Type B pancreatic cell (in vitro differentiated cells): ENCODE data around the gene PCDHGA2. TPM values are rescaled to one million over a fixed set of nuclear protein-coding genes. Genes with fewer than 3 reads are reported as not detected.
"Not testable (repeated sequence)": the region's sequence is repeated elsewhere in the genome, so short reads cannot be mapped to it uniquely, and the experiment has no call there.

Source experiments
- DNase-seq: peaks from one replicate; pipeline ENCODE4 v3.0.0; 2021; ENCODE audit warnings: mixed read lengths; ENCODE audit not compliant: unreplicated experiment; ENCODE audit errors: extremely low spot score
- H3K27ac Mint-ChIP-seq: 2 replicates; pipeline ENCODE4 v1.8.0; 2021; ENCODE audit warnings: mild to moderate bottlenecking, mixed read lengths
- H3K27me3 Mint-ChIP-seq: 2 replicates; pipeline ENCODE4 v1.8.0; 2021; ENCODE audit warnings: mixed read lengths
- H3K36me3 Mint-ChIP-seq: 2 replicates; pipeline ENCODE4 v1.8.0; 2021; ENCODE audit warnings: mixed read lengths
- H3K4me1 Mint-ChIP-seq: one replicate; pipeline ENCODE4 v1.8.0; 2021; ENCODE audit warnings: mixed read lengths; ENCODE audit not compliant: unreplicated experiment
- H3K4me3 Mint-ChIP-seq: 2 replicates; pipeline ENCODE4 v1.8.0; 2021; ENCODE audit warnings: mild to moderate bottlenecking, mixed read lengths
- H3K9me3 Mint-ChIP-seq: 2 replicates; pipeline ENCODE4 v1.8.0; 2021; ENCODE audit warnings: mixed read lengths
- total RNA-seq: library from RNA; stranded (reverse); gene quantifications from 2 replicates; pipeline ENCODE4 v1.2.1, GENCODE V29; 2021; ENCODE audit warnings: low replicate concordance
- TF ChIP-seq, protein P1 (sequence below): fragments of 200-600 bp; sonication (generic); conservative IDR thresholded peaks from 2 replicates; pipeline ENCODE4 v1.5.0; 2021; ENCODE audit warnings: antibody characterized with exemption, mild to moderate bottlenecking

The PCDHGA2 gene
- total RNA-seq, 1 donor from 2014 or later: 0.17 TPM

DNA sequence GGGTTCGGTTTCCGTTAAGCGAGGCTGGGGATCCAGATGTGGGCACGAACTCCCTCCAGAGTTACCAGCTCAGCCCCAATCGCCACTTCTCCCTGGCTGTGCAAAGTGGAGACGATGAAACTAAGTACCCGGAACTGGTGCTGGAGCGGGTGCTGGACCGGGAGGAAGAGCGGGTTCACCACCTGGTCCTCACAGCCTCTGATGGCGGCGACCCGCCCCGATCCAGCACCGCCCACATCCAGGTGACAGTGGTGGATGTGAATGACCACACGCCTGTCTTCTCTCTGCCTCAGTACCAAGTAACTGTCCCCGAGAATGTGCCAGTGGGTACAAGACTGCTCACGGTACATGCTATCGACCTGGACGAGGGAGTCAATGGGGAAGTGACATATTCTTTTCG, 44.8 kb downstream of the PCDHGA2 start:
- DNase-seq: no peak
- no peaks in the 10 kb centered on the region for H3K27me3 Mint-ChIP-seq
- H3K27ac Mint-ChIP-seq: no peak overlapping the region
- no peaks in the 10 kb centered on the region for H3K4me1 Mint-ChIP-seq
- TF ChIP-seq, protein P1, sequence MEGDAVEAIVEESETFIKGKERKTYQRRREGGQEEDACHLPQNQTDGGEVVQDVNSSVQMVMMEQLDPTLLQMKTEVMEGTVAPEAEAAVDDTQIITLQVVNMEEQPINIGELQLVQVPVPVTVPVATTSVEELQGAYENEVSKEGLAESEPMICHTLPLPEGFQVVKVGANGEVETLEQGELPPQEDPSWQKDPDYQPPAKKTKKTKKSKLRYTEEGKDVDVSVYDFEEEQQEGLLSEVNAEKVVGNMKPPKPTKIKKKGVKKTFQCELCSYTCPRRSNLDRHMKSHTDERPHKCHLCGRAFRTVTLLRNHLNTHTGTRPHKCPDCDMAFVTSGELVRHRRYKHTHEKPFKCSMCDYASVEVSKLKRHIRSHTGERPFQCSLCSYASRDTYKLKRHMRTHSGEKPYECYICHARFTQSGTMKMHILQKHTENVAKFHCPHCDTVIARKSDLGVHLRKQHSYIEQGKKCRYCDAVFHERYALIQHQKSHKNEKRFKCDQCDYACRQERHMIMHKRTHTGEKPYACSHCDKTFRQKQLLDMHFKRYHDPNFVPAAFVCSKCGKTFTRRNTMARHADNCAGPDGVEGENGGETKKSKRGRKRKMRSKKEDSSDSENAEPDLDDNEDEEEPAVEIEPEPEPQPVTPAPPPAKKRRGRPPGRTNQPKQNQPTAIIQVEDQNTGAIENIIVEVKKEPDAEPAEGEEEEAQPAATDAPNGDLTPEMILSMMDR: no peak
- no peaks in the 10 kb centered on the region for H3K9me3 Mint-ChIP-seq
- no peak overlapping the region for H3K4me3 Mint-ChIP-seq
- peaks cover 1% of the 10 kb centered on the region for H3K36me3 Mint-ChIP-seq

DNA sequence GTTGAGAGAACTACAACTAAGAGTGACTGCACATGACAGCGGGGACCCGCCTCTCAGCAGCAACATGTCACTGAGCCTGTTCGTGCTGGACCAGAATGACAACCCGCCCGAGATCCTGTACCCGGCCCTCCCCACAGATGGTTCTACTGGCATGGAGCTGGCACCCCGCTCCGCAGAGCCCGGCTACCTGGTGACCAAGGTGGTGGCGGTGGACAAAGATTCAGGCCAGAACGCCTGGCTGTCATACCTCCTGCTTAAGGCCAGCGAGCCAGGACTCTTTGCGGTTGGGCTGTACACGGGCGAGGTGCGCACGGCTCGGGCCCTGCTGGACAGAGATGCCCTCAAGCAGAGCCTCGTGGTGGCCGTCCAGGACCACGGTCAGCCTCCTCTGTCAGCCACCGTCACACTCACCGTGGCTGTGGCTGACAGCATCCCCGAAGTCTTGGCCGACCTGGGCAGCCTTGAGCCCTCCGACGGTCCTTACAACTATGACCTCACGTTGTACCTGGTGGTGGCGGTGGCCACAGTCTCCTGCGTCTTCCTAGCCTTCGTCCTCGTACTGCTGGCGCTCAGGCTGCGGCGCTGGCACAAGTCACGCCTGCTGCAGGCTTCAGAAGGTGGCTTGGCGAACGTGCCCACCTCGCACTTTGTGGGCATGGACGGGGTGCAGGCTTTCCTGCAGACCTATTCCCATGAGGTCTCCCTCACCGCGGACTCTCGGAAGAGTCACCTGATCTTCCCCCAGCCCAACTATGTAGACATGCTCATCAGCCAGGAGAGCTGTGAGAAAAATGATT, 46.1 kb downstream of the PCDHGA2 start:
- Mint-ChIP-seq H3K4me3 (no peak overlapping the region), H3K27me3 (no peaks in the 10 kb centered on the region), H3K36me3 (peaks cover 7% of the 10 kb centered on the region), H3K9me3 (no peaks in the 10 kb centered on the region), H3K27ac (no peak overlapping the region), H3K4me1 (no peaks in the 10 kb centered on the region)
- peak; percentile 58 for DNase-seq
- TF ChIP-seq, protein P1: no peak

DNA sequence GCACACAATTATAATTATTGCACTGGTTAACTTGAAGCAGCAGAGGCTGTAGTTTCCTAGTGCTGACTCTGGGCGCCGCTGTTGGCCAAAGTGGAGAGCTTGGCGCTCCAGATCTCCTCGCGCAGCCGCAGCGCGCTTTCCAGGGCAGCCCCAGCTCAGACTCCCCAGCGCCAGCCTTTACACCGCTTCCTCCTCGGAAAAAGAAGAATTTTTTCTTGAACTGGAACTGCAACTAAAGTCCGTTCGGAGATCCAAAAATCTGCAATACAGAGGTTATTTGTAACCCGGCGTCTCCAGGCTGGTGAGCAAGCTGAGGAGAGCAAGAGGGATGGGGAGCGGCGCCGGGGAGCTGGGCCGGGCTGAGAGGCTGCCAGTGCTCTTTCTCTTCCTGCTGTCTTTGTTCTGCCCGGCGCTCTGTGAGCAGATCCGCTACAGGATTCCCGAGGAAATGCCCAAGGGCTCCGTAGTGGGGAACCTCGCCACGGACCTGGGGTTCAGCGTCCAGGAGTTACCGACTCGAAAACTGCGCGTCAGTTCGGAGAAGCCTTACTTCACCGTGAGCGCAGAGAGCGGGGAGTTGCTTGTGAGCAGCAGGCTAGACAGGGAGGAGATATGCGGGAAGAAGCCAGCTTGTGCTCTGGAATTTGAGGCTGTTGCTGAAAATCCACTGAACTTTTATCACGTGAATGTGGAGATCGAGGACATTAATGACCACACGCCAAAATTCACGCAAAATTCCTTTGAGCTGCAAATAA, 49.2 kb downstream of the PCDHGA2 start, which contains the start of gene PCDHGB4:
Gene PCDHGB4 (plus strand): TSS at position 142 of the 755 bp plus-strand sequence. CDS start 187 bp downstream, at position 329.
- TF ChIP-seq, protein P1: peak; percentile 67
- peaks cover 16% of the 10 kb centered on the region for H3K36me3 Mint-ChIP-seq

DNA sequence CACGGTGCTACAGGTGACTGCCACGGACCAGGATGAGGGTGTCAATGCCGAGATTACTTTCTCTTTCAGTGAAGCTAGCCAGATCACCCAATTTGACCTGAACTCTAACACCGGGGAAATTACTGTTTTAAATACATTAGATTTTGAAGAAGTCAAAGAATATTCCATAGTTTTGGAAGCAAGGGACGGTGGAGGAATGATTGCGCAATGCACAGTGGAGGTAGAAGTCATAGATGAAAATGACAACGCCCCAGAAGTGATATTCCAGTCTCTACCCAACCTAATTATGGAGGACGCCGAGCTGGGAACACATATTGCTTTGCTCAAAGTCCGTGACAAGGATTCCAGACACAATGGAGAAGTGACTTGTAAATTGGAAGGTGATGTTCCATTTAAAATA, 50.1 kb downstream of the PCDHGA2 start:
- TF ChIP-seq, protein P1: no peak
- DNase-seq: no peak
- Mint-ChIP-seq H3K27me3 (no peaks in the 10 kb centered on the region), H3K36me3 (peaks cover 16% of the 10 kb centered on the region), H3K27ac (no peak overlapping the region), H3K4me3 (peak overlapping the region; percentile 68), H3K4me1 (no peaks in the 10 kb centered on the region), H3K9me3 (peaks cover 6% of the 10 kb centered on the region)

More for the DNA sequence above, 49.2 kb downstream of the PCDHGA2 start, which contains the start of gene PCDHGB4:
- peak within 1 kb of the TSS; percentile 85 for H3K4me3 Mint-ChIP-seq
- not testable (repeated sequence) for H3K27me3 Mint-ChIP-seq, H3K4me1 Mint-ChIP-seq, H3K9me3 Mint-ChIP-seq, H3K27ac Mint-ChIP-seq
- peak; percentile 67 for DNase-seq

DNA sequence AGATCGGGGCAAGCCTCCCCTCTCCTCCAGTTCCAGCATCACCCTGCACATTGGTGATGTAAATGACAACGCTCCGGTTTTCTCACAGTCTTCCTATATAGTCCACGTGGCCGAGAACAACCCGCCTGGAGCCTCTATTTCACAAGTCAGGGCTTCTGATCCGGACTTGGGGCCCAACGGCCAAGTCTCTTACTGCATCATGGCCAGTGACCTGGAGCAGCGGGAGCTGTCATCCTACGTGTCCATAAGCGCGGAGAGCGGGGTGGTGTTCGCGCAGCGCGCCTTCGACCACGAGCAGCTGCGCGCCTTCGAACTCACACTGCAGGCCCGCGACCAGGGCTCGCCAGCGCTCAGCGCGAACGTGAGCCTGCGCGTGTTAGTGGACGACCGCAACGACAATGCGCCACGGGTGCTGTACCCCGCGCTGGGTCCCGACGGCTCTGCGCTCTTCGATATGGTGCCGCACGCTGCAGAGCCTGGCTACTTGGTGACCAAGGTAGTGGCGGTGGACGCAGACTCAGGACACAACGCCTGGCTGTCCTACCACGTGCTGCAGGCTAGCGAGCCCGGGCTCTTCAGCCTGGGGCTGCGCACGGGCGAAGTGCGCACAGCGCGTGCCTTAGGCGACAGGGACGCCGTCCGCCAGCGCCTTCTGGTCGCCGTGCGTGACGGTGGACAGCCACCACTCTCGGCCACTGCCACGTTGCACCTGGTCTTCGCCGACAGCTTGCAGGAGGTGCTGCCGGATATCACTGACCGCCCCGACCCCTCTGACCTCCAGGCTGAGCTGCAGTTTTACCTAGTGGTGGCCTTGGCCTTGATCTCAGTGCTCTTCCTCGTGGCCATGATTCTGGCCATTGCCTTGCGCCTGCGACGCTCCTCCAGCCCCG, 50.8 kb downstream of the PCDHGA2 start:
- H3K27ac Mint-ChIP-seq: peak overlapping the region; percentile 4
- DNase-seq: peak; percentile 55
- H3K4me1 Mint-ChIP-seq: no peaks in the 10 kb centered on the region
- TF ChIP-seq, protein P1: no peak
- H3K36me3 Mint-ChIP-seq: peaks cover 20% of the 10 kb centered on the region
- peaks cover 10% of the 10 kb centered on the region for H3K9me3 Mint-ChIP-seq
- no peak overlapping the region for H3K4me3 Mint-ChIP-seq
- H3K27me3 Mint-ChIP-seq: no peaks in the 10 kb centered on the region
